Sigmoid colon (tissue), 7 donors: ENCODE measurements around the gene MAP2K3. TPM values are rescaled to one million over a fixed set of nuclear protein-coding genes. Genes with fewer than 3 reads are reported as not detected.
A peak's percentile ranks its signal among the peaks of the same experiment; 100 is the strongest.
"Not testable (repeated sequence)": the region's sequence is repeated elsewhere in the genome, so short reads cannot be mapped to it uniquely, and the experiment has no call there.

Experiments
- DNase-seq: peaks from one replicate; pipeline ENCODE4 v3.0.0-alpha.2; 2019
- H3K27ac ChIP-seq, 4 donors: fragments of 200-600 bp; sonication (generic); one replicate each; pipeline ENCODE4 v1.5.1; 2016 to 2019; ENCODE audit warnings: mild to moderate bottlenecking in 1 of 4
- H3K27me3 ChIP-seq, 3 donors: fragments of 200-600 bp; sonication (generic); one replicate each; pipeline ENCODE4 v1.5.1; 2019; ENCODE audit warnings: mild to moderate bottlenecking in 1 of 3
- H3K36me3 ChIP-seq, 4 donors: fragments of 200-600 bp; sonication (generic); one replicate each; pipeline ENCODE4 v1.5.1; 2016 to 2019
- H3K4me1 ChIP-seq, 4 donors: fragments of 200-600 bp; sonication (generic); one replicate each; pipeline ENCODE4 v1.5.1; 2017 to 2019
- H3K4me3 ChIP-seq, 4 donors: fragments of 200-600 bp; sonication (generic); one replicate each; pipeline ENCODE4 v1.5.1; 2017 to 2019; ENCODE audit warnings: mild to moderate bottlenecking in 2 of 4, moderate library complexity in 1 of 4
- H3K9me3 ChIP-seq, 4 donors: fragments of 200-600 bp in 3 of 4; sonication (generic) in 3 of 4; one replicate each; pipeline versions ENCODE4 v1.5.1 to v1.6.1; 2013 to 2019
- CTCF ChIP-seq, 4 experiments: fragments of 450-650 bp in 3 of 4; fragments of 200-600 bp in 1 of 4; IDR thresholded peaks; one replicate each; pipeline ENCODE4 v1.5.1; 2016 to 2019; ENCODE audit warnings: antibody characterized with exemption in 4 of 4, mild to moderate bottlenecking in 3 of 4, moderate library complexity in 2 of 4
- EP300 ChIP-seq, 4 donors: sonication (generic); formaldehyde crosslinking; IDR thresholded peaks; one replicate each; pipeline ENCODE4 v1.6.1; 2017; ENCODE audit warnings: antibody characterized with exemption in 4 of 4
- POLR2A ChIP-seq, 2 donors: fragments of 450-650 bp; IDR thresholded peaks; one replicate each; pipeline ENCODE4 v1.6.1; 2016; ENCODE audit warnings: antibody characterized with exemption in 2 of 2, mild to moderate bottlenecking in 2 of 2, moderate library complexity in 2 of 2
- POLR2AphosphoS5 ChIP-seq, 4 donors: sonication (generic); formaldehyde crosslinking; IDR thresholded peaks; one replicate each; pipeline ENCODE4 v1.6.1; 2017; ENCODE audit warnings: antibody characterized with exemption in 4 of 4
- WGBS, 2 donors: extraction: QIAGEN DNeasy Blood & Tissue Kit; methylation state at CpG; one replicate each; pipeline ENCODE4 v1.1.7; 2013; 5-methylcytosine and 5-hydroxymethylcytosine counted together
- intact Hi-C: fragments of 100-400 bp; cut with DNase I; formaldehyde crosslinking; loops from one replicate; pipeline ENCODE4 v1.15.1; 2023
- polyA plus RNA-seq, 3 donors: library from polyadenylated mRNA; stranded (reverse); fragments of 200-250 nt; gene quantifications; one replicate each; pipeline ENCODE4 v1.2.3, GENCODE V29; 2013
- total RNA-seq, 4 donors: library from RNA; depleted of rRNA; stranded (reverse); fragments of >200 nt; gene quantifications; one replicate each; pipeline ENCODE4 v1.1.0, GENCODE V29; 2016
- donor health status: healthy with polysubstance abuse.
- donor health status: Bipolar disorder and iron deficiency.
- donor health status: healthy.

Gene MAP2K3
- total and polyA plus RNA-seq, 7 donors: 9.5 to 59.1 (median 23.3) TPM

DNA sequence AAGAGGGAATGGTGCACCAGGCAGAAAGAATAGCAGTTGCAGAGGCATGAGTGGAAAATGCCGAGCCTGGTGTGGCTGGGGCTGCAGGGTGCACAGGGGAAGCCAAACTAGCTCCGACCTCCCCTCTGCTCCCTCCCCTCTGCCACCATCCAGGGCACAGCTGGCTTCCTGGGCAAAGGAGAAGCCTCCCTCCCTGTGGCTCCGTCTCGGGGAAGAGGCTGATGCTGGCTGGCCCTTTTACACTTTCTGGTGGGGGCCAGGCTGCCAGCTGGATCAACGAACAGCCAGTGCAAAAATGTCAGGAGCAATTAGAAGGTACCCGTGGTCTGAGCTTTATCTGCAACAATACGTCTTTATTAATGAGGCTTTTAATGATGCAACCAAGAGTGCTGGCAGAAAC is 54.5 kb downstream of the MAP2K3 start:
- intact Hi-C loops: no loop called here
- Histone ChIP-seq H3K4me3 (no peak overlapping the region), H3K27me3 (no peaks in the 10 kb centered on the region), H3K27ac (no peak overlapping the region), H3K4me1 (no peaks in the 10 kb centered on the region), H3K36me3 (no peaks in the 10 kb centered on the region), H3K9me3 (no peaks in the 10 kb centered on the region)
- TF ChIP-seq POLR2A (IDR thresholded peaks at IDR 0.05): no peak
- no peak for TF ChIP-seq EP300 (IDR thresholded peaks at IDR 0.05)
- TF ChIP-seq CTCF (IDR thresholded peaks at IDR 0.05): no peak
- DNase-seq: no peak
- WGBS, 2 donors: 53 to 60% methylated on average over 7 of the region's 7 CpGs

DNA sequence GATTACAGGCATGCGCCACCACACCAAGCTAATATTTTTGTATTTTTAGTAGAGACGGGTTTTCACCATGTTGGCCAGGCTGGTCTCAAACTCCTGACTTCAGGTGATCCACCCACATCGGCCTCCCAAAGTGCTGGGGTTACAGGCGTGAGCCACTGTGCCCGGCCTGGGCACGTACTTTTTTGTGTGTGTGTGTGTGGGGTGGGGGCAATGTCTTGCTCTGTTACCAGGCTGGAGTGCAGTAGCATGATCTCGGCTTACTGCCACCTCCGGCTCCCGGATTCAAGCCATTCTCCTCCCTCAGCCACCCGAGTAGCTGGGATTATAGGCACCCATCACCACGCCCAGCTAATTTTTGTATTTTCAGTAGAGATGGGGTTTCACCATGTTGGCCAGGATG is 55.1 kb downstream of the MAP2K3 start:
- H3K9me3 ChIP-seq, H3K27ac ChIP-seq, DNase-seq, H3K4me3 ChIP-seq, H3K36me3 ChIP-seq, H3K4me1 ChIP-seq, intact Hi-C loops, H3K27me3 ChIP-seq: not testable (repeated sequence)
- WGBS, 2 donors: 89% methylated on average over 11 of the region's 11 CpGs

- 85 to 88% methylated on average over 6 of the region's 6 CpGs for WGBS, 2 donors
Observed at GRCh38 chr17:21340407-21340806, 55.9 kb downstream of the MAP2K3 start.

DNA sequence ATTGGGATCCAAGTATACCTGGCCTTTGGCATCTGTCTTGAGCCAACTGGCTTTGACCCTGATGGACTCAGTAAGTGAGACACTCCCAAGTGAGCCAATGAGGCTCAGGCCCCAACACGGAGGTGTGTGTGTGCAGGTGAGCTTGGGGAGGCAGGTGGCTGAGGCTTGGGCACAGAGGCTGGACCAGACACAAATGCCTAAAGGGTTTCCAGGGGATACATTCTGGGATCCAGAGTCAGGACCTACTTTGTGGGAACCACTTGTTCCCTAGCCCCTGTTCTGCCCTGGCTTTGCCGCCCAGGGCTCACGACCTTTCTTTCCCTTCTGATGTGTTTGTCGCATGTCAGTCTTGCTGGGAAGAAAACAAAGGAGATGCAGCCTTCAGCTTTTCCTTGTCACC is 56.8 kb downstream of the MAP2K3 start:
- intact Hi-C loops, H3K27me3 ChIP-seq, DNase-seq, H3K36me3 ChIP-seq, H3K4me1 ChIP-seq, H3K27ac ChIP-seq, H3K9me3 ChIP-seq, H3K4me3 ChIP-seq: not testable (repeated sequence)
- WGBS, 2 donors: 77 to 87% methylated on average over 4 of the region's 4 CpGs

More at GRCh38 chr17:21340407-21340806, 55.9 kb downstream of the MAP2K3 start:
- H3K4me1 ChIP-seq, H3K36me3 ChIP-seq, H3K27ac ChIP-seq, H3K27me3 ChIP-seq, DNase-seq, intact Hi-C loops, H3K9me3 ChIP-seq, H3K4me3 ChIP-seq: not testable (repeated sequence)

DNA sequence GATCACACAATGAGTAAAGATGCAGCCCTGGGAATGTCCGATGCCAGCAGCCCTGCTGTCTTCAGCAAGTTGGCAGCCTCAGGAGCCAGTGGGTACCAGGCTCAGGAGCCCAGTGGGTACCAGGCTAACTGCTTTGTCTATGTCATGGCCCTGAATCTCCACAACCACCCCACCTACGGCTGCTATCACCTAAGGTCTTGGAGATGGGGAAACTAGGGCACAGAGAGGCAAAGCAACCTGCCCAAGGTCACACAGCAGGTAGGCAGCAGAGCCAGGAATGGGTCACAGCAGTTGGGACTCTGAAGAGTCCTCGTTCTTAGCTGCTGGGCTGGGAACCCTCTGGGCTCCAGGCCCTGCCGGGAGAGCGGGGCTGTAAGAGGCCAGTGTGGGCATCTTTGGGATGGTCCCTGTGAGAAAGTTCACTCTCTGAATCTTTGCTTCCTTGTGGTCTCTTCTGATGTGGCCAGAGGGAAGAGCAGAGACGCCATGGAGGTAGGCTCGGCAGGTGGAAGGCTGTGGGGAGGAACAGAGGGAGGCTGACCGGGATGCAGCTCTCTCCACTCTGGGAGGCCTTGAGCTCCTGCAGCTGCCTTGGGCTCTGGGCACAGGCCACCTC is 57.5 kb downstream of the MAP2K3 start:
- H3K36me3 ChIP-seq, H3K9me3 ChIP-seq, H3K4me3 ChIP-seq, H3K27ac ChIP-seq, H3K4me1 ChIP-seq, DNase-seq, H3K27me3 ChIP-seq, intact Hi-C loops: not testable (repeated sequence)
- WGBS, 2 donors: 77 to 82% methylated on average over 8 of the region's 8 CpGs

DNA sequence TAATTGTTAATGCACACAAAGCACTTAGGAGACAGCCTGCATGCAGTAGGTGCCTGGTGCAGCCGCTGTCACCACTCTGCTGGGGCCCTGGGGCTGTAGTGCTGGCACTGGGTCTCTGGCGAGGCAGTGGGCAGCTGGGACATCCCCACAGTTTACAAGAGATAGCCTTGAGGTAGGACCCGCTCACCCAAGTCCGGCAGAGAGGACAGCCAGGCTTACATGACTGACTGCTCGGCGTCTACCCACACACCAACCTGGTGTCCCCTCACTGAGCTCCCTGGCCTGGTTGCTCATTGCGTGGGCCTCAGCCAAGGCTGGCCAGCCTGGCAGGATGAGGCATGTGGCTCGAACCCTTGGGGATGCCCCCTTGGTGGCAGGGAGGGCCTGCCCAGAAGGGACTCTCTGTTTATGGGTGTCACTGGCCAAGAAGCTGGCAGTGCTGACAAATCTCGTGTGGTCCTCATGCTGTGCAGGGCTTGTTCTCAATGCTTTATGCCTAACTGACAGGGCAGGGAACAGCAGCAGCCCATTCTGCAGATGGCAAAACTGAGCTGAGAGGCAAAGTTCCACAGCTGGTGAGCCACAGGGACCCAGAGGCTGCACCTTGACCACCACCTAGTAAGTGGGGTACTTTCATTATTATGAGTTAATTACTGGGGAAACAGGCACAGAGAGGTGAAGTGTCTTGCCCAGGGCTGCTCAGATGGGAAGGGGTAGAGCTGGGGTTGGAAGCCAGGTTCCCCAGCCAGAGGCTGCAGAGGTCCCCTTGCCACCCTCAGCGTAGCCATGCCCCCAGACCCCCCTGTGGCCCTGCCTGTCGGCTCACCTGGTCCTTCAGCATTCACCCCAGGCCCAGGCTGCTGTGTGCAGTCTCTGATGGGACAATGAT is 58.8 kb downstream of the MAP2K3 start:
- H3K4me3 ChIP-seq, H3K27ac ChIP-seq, intact Hi-C loops, H3K27me3 ChIP-seq, H3K4me1 ChIP-seq, H3K36me3 ChIP-seq, H3K9me3 ChIP-seq: not testable (repeated sequence)
- 69 to 73% methylated on average over 11 of the region's 11 CpGs for WGBS, 2 donors
- DNase-seq: peak; percentile 56

GRCh38 chr17:21344801-21345200 is 60.3 kb downstream of the MAP2K3 start:
- 76 to 80% methylated on average over 4 of the region's 4 CpGs for WGBS, 2 donors
- H3K27me3 ChIP-seq, H3K4me3 ChIP-seq, H3K4me1 ChIP-seq, intact Hi-C loops, H3K36me3 ChIP-seq, H3K9me3 ChIP-seq, H3K27ac ChIP-seq: not testable (repeated sequence)
- DNase-seq: peak; percentile 51

- 59 to 69% methylated on average over 10 of the region's 10 CpGs for WGBS, 2 donors
- H3K36me3 ChIP-seq: no peaks in the 10 kb centered on the region
- H3K27ac ChIP-seq: no peak overlapping the region
- H3K4me3 ChIP-seq: no peak overlapping the region
- no peaks in the 10 kb centered on the region for H3K27me3 ChIP-seq
- no peak for DNase-seq
- TF ChIP-seq POLR2A (IDR thresholded peaks at IDR 0.05) (no peak), POLR2AphosphoS5 (IDR thresholded peaks at IDR 0.05) (no peak), CTCF (IDR thresholded peaks at IDR 0.05) (no peak), EP300 (IDR thresholded peaks at IDR 0.05) (no peak)
- intact Hi-C loops: no loop called here
- no peaks in the 10 kb centered on the region for H3K4me1 ChIP-seq
- no peaks in the 10 kb centered on the region for H3K9me3 ChIP-seq
Observed at GRCh38 chr17:21345236-21345635, 60.7 kb downstream of the MAP2K3 start.

DNA sequence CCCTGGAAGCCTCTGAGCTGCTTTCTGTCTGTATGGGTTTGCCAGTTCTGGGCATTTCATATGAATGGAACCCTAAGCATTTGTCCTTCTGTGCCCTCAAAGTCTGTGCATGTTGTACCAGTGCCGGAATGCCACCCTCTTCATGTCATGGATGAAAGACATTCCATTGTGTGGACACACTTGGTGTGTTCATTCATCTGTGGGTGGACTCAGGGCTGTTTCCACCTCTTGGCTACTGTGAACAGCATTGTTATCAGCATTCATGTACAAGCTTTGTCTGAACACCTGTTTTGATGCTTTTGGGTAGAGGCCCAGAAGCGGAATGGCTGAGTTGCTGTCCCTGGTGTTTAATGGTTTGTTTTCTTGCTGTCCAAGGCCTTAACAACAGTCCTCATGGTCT is 61.6 kb downstream of the MAP2K3 start:
- H3K9me3 ChIP-seq, DNase-seq: not testable (repeated sequence)
- no CpG with 5 or more reads among the region's 2 CpGs for WGBS, 2 donors

GRCh38 chr17:21346651-21347250 is 62.2 kb downstream of the MAP2K3 start:
- H3K4me1 ChIP-seq, intact Hi-C loops, H3K27me3 ChIP-seq, DNase-seq, H3K9me3 ChIP-seq, H3K27ac ChIP-seq, H3K36me3 ChIP-seq, H3K4me3 ChIP-seq: not testable (repeated sequence)
- WGBS, 2 donors: 36 to 75% methylated on average over 10 of the region's 10 CpGs

More for the DNA sequence above, 61.6 kb downstream of the MAP2K3 start:
- H3K27ac ChIP-seq, H3K36me3 ChIP-seq, H3K4me1 ChIP-seq, H3K4me3 ChIP-seq, intact Hi-C loops, H3K27me3 ChIP-seq: not testable (repeated sequence)
